Measurements from ENCODE around the gene MVD. TPM values are rescaled to one million over a fixed set of nuclear protein-coding genes. Genes with fewer than 3 reads are reported as not detected.

The MVD gene
- total and polyA plus RNA-seq, 2 donors (not counting 1 experiment from before 2014, with no cell fraction given), result 35.9 to 204 TPM

DNA sequence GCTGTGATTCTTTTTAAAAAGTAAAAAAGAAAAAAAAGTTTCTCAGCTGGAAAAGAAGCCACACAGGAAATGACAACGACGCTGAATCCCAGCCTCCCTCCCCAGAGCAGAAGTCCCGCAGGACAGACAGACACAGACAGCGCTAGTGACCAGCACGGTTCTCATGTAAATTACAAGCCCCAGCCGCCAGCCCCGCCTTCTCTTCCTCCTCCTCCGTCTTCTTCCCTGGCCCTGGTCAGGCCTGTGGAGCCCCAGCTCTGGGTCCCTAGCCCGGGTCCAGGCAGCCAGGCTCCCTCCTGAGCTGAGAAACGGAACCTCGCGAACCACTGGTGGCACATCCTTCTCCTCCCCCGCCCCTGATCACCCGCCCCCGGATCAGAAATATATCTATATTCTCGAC is 31.5 kb downstream of the MVD start:
- Histone ChIP-seq H2AFZ (ENCODE audit: low read length) (no peak overlapping the region), H3K9ac (ENCODE audit: insufficient read depth, low read length) (no peak overlapping the region), H3K79me2 (ENCODE audit: control insufficient read depth, insufficient read depth, low read length) (no peaks in the 10 kb centered on the region), H3K27ac (ENCODE audit: insufficient read depth, low read length) (no peak overlapping the region), H3K4me1 (ENCODE audit: control insufficient read depth, extremely low read depth, insufficient read depth, low read length) (peaks cover 2% of the 10 kb centered on the region), H3K4me2 (ENCODE audit: extremely low read depth, insufficient read depth, low read length) (no peak overlapping the region), H3K36me3 (ENCODE audit: control insufficient read depth, insufficient read depth, low read length) (peaks cover 16% of the 10 kb centered on the region), H3K27me3 (ENCODE audit: control insufficient read depth, insufficient read depth, low read length) (no peaks in the 10 kb centered on the region), H4K20me1 (ENCODE audit: control insufficient read depth, extremely low read depth, insufficient read depth, low read length) (no peaks in the 10 kb centered on the region), H3K9me3 (ENCODE audit: control insufficient read depth, insufficient read depth, low read depth, low read length) (no peaks in the 10 kb centered on the region), H3K4me3 (replicated peaks in 1 of 4; ENCODE audit: control extremely low read depth in 1 of 4, insufficient read depth in 1 of 4, low read depth in 3 of 4, low read length in 4 of 4) (no peak overlapping the region)
- DNase-seq (ENCODE audit: low read depth in 2 of 2), result no peak
- TF ChIP-seq CTCF (conservative IDR thresholded peaks at IDR 0.05 in 1 of 2, IDR thresholded peaks at IDR 0.05 in 1 of 2; ENCODE audit: low read depth in 1 of 2, low read length in 2 of 2) (no peak), EZH2 (IDR thresholded peaks at IDR 0.05; ENCODE audit: low read length, missing control alignments) (no peak)

- H3K4me1 ChIP-seq (ENCODE audit: control insufficient read depth, extremely low read depth, insufficient read depth, low read length), result peaks cover 2% of the 10 kb centered on the region
- no peaks in the 10 kb centered on the region for H3K79me2 ChIP-seq (ENCODE audit: control insufficient read depth, insufficient read depth, low read length)
- no peaks in the 10 kb centered on the region for H3K9me3 ChIP-seq (ENCODE audit: control insufficient read depth, insufficient read depth, low read depth, low read length)
- no peak overlapping the region for H3K9ac ChIP-seq (ENCODE audit: insufficient read depth, low read length)
- no peak overlapping the region for H3K4me3 ChIP-seq (replicated peaks in 1 of 4; ENCODE audit: control extremely low read depth in 1 of 4, insufficient read depth in 1 of 4, low read depth in 3 of 4, low read length in 4 of 4)
- peaks cover 16% of the 10 kb centered on the region for H3K36me3 ChIP-seq (ENCODE audit: control insufficient read depth, insufficient read depth, low read length)
- H4K20me1 ChIP-seq (ENCODE audit: control insufficient read depth, extremely low read depth, insufficient read depth, low read length), result no peaks in the 10 kb centered on the region
- H3K27me3 ChIP-seq (ENCODE audit: control insufficient read depth, insufficient read depth, low read length), result no peaks in the 10 kb centered on the region
- no peak overlapping the region for H3K27ac ChIP-seq (ENCODE audit: insufficient read depth, low read length)
- no peak for TF ChIP-seq CTCF (conservative IDR thresholded peaks at IDR 0.05 in 1 of 2, IDR thresholded peaks at IDR 0.05 in 1 of 2; ENCODE audit: low read depth in 1 of 2, low read length in 2 of 2)
- no peak for TF ChIP-seq EZH2 (IDR thresholded peaks at IDR 0.05; ENCODE audit: low read length, missing control alignments)
- no peak overlapping the region for H2AFZ ChIP-seq (ENCODE audit: low read length)
- DNase-seq (ENCODE audit: low read depth in 2 of 2), result no peak
- H3K4me2 ChIP-seq (ENCODE audit: extremely low read depth, insufficient read depth, low read length), result no peak overlapping the region
Measured at GRCh38 chr16:88630941-88631340, 31.9 kb downstream of the MVD start.

DNA sequence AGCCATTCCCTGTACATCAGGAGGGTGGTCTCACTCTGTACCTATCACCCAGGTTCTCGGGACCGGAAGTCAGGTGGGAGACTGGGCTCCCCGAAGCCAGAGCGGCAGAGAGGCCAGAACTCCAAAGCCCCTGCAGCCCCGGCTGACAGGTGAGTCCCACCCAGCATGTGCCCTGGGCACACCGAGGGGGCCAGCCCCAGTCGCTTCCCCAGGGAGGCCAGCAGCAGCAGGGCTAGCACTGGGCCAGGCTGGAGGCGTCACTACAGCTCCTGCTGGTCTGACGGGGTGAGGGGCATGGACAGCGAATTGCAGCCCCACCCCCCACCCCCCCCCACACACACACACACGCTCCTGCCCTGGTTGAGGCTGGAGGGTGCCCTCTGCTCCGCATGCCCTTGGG is 32.5 kb downstream of the MVD start:
- H4K20me1 ChIP-seq (ENCODE audit: control insufficient read depth, extremely low read depth, insufficient read depth, low read length), result no peaks in the 10 kb centered on the region
- peaks cover 16% of the 10 kb centered on the region for H3K36me3 ChIP-seq (ENCODE audit: control insufficient read depth, insufficient read depth, low read length)
- no peak for DNase-seq (ENCODE audit: low read depth in 2 of 2)
- H3K4me1 ChIP-seq (ENCODE audit: control insufficient read depth, extremely low read depth, insufficient read depth, low read length), result peaks cover 2% of the 10 kb centered on the region
- no peak overlapping the region for H3K27ac ChIP-seq (ENCODE audit: insufficient read depth, low read length)
- no peak overlapping the region for H3K9ac ChIP-seq (ENCODE audit: insufficient read depth, low read length)
- no peak overlapping the region for H3K4me2 ChIP-seq (ENCODE audit: extremely low read depth, insufficient read depth, low read length)
- H3K27me3 ChIP-seq (ENCODE audit: control insufficient read depth, insufficient read depth, low read length), result no peaks in the 10 kb centered on the region
- no peaks in the 10 kb centered on the region for H3K9me3 ChIP-seq (ENCODE audit: control insufficient read depth, insufficient read depth, low read depth, low read length)
- H3K79me2 ChIP-seq (ENCODE audit: control insufficient read depth, insufficient read depth, low read length), result no peaks in the 10 kb centered on the region
- no peak for TF ChIP-seq CTCF (conservative IDR thresholded peaks at IDR 0.05 in 1 of 2, IDR thresholded peaks at IDR 0.05 in 1 of 2; ENCODE audit: low read depth in 1 of 2, low read length in 2 of 2)
- TF ChIP-seq EZH2 (IDR thresholded peaks at IDR 0.05; ENCODE audit: low read length, missing control alignments), result no peak
- no peak overlapping the region for H3K4me3 ChIP-seq (replicated peaks in 1 of 4; ENCODE audit: control extremely low read depth in 1 of 4, insufficient read depth in 1 of 4, low read depth in 3 of 4, low read length in 4 of 4)
- H2AFZ ChIP-seq (ENCODE audit: low read length), result no peak overlapping the region

All from fibroblast of lung (primary cell).